Activated naive CD8-positive, alpha-beta T cell treated with anti-CD3 and anti-CD28 coated beads for 36 hours (primary cell): ENCODE measurements around the gene CHST1. TPM values are rescaled to one million over a fixed set of nuclear protein-coding genes. Genes with fewer than 3 reads are reported as not detected.

Experiments
- DNase-seq: peaks from one replicate; pipeline ENCODE4 v3.0.0; 2021
- H3K27ac Mint-ChIP-seq: one replicate; pipeline ENCODE4 v1.8.0; 2022; ENCODE audit warnings: mild to moderate bottlenecking, moderate library complexity, mixed read lengths
- H3K27me3 Mint-ChIP-seq: one replicate; pipeline ENCODE4 v1.8.0; 2022; ENCODE audit warnings: mild to moderate bottlenecking, mixed read lengths
- H3K36me3 Mint-ChIP-seq: one replicate; pipeline ENCODE4 v1.8.0; 2021; ENCODE audit warnings: mild to moderate bottlenecking, mixed read lengths
- H3K4me1 Mint-ChIP-seq: one replicate; pipeline ENCODE4 v1.8.0; 2021; ENCODE audit warnings: mixed read lengths
- H3K4me3 Mint-ChIP-seq: one replicate; pipeline ENCODE4 v1.8.0; 2022; ENCODE audit warnings: mild to moderate bottlenecking, moderate library complexity, mixed read lengths
- H3K9me3 Mint-ChIP-seq: one replicate; pipeline ENCODE4 v1.8.0; 2022; ENCODE audit warnings: mixed read lengths
- total RNA-seq, 2 experiments: library from RNA; stranded (reverse); gene quantifications; one replicate each; pipeline ENCODE4 v1.2.3, GENCODE V29; 2021

CHST1 gene
- total RNA-seq, 2 experiments from 2014 or later: not detected

DNA sequence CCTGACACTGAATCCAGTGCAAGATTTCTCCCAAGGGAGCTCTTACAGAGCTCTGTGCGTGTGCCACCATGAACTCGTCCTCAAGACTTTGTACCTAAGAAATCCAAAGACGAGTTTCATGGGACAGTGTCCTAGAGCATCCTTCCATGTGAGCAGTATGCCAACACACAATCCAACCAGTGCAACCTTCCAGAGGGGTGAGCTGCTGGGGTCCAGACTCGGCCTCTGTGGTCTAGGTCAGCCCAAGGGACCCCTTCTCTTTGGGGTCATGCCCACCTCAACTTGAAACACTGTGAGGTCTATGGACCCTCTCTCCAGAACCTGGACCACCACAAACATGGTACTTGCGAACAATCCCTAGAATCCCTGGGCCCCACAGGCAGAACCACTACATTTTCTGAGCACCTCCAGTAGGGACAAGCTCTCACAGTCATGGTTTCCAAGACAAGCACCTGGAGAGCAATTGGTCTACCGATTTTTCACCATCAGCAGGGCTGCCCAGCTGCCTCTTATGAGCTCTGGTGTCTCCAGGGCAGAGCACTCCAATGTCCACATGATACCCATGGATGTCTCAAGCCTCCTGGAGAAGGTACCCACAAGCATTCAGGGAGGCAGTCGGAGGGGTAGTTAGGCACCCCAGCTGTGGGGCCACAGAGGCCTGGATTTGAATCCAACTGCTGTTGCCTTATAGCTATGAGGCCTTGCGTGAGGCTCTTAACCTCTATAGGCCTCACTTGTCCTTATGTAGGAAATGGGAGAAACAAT, 7.7 kb downstream of the CHST1 start:
- no peaks in the 10 kb centered on the region for H3K9me3 Mint-ChIP-seq
- H3K27me3 Mint-ChIP-seq: peaks cover 69% of the 10 kb centered on the region
- no peak for DNase-seq
- H3K4me1 Mint-ChIP-seq: peaks cover 3% of the 10 kb centered on the region
- no peaks in the 10 kb centered on the region for H3K36me3 Mint-ChIP-seq
- H3K27ac Mint-ChIP-seq: no peak overlapping the region
- no peak overlapping the region for H3K4me3 Mint-ChIP-seq

DNA sequence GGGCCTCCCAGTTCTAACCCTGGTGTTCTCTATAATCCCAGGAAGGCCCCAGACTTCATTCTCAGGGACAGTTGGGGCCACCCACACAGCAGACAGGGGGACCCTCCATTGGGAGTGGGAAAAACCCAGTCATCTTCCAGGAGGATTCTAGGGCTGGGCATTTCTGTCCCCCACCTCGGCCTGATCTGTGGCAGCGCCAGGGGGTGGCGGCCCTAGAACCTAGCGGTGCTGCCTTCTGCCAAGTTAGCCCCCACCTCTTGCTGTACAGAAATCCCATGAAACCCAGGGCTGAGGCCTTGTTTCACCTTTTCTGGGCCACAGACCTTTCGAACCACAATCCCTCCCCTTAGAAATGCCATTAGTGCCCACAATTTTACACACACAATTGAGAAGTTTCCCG, 9.6 kb downstream of the CHST1 start:
- peaks cover 3% of the 10 kb centered on the region for H3K4me1 Mint-ChIP-seq
- no peak overlapping the region for H3K4me3 Mint-ChIP-seq
- peaks cover 64% of the 10 kb centered on the region for H3K27me3 Mint-ChIP-seq
- H3K36me3 Mint-ChIP-seq: no peaks in the 10 kb centered on the region
- no peaks in the 10 kb centered on the region for H3K9me3 Mint-ChIP-seq
- DNase-seq: no peak
- no peak overlapping the region for H3K27ac Mint-ChIP-seq

DNA sequence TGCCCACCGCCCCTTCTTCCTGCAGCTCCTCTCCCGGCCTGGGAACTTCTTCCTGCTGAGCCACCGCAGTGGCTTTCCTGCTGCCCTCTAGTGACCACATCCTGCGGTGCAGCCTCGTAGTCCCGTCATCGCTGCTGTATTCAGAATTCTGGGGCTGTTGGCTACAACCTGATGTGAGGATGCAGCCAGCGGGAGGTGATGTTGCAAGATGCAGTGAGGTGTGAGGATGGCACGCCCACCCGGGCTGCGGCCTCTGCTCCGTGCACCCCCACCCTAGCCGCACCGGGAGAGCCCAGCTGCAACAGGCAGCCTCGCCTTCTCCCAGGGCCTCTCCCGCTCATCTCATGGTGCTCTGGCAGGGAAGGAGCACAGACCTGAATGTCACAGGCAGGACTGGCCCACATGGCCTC, 10.1 kb downstream of the CHST1 start:
- no peak overlapping the region for H3K27ac Mint-ChIP-seq
- H3K9me3 Mint-ChIP-seq: no peaks in the 10 kb centered on the region
- peak; percentile 57 for DNase-seq
- no peak overlapping the region for H3K4me3 Mint-ChIP-seq
- peaks cover 64% of the 10 kb centered on the region for H3K27me3 Mint-ChIP-seq
- peaks cover 3% of the 10 kb centered on the region for H3K4me1 Mint-ChIP-seq
- H3K36me3 Mint-ChIP-seq: no peaks in the 10 kb centered on the region

DNA sequence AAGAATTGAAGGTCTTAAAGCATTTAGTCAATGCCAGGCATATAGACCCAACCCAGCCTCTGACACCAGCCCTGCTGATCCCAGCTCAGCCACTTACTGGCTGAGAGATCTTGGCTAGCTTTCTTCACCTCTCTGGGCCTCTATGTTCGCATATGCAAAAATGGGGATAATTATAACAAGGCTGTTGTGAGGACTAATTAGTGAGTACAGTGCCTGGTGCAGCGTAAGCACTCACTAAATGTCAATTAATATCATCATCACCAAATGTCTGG, 10.5 kb downstream of the CHST1 start:
- peaks cover 3% of the 10 kb centered on the region for H3K4me1 Mint-ChIP-seq
- H3K9me3 Mint-ChIP-seq: no peaks in the 10 kb centered on the region
- peaks cover 61% of the 10 kb centered on the region for H3K27me3 Mint-ChIP-seq
- no peak overlapping the region for H3K4me3 Mint-ChIP-seq
- no peaks in the 10 kb centered on the region for H3K36me3 Mint-ChIP-seq
- H3K27ac Mint-ChIP-seq: no peak overlapping the region
- no peak for DNase-seq

DNA sequence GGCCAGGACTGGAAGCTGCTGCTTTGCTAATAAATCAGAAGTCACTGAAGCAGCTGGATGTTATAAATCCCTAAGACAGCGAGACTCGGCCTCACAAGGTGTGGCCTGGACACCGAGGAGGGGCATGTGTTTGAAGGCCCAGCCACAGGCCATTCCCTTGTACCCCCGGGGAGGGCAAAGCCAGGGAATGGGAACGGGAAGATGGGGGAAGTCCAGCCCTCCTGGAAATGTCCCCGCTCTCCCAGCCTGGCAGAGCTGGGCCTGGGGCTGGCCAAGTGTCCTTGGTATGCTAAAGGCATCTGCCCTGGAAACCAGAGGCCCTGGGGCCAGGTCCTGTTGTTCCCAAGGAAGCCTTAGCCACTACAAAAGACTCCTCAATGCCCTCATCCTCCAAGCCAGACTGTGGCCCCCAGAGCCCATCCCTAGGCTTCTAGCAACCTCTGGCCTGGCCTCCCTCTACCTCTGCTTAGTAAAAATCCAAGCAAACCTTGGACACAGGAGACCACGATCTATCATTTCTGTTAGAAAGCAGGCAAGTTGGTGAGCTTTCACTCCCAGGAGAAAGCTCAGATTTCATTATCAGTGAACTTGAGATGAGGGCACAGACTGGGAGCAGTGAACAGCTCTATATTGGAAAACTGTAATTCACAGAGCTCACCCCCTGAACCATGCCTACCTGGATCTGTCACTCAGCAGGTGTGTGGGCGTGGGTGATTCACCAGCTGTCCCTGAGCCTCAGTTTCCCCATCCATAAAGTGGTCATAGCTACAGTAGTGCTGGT, 11.0 kb downstream of the CHST1 start:
- peaks cover 56% of the 10 kb centered on the region for H3K27me3 Mint-ChIP-seq
- no peak overlapping the region for H3K4me3 Mint-ChIP-seq
- peaks cover 3% of the 10 kb centered on the region for H3K4me1 Mint-ChIP-seq
- H3K9me3 Mint-ChIP-seq: no peaks in the 10 kb centered on the region
- H3K27ac Mint-ChIP-seq: no peak overlapping the region
- H3K36me3 Mint-ChIP-seq: no peaks in the 10 kb centered on the region
- no peak for DNase-seq

DNA sequence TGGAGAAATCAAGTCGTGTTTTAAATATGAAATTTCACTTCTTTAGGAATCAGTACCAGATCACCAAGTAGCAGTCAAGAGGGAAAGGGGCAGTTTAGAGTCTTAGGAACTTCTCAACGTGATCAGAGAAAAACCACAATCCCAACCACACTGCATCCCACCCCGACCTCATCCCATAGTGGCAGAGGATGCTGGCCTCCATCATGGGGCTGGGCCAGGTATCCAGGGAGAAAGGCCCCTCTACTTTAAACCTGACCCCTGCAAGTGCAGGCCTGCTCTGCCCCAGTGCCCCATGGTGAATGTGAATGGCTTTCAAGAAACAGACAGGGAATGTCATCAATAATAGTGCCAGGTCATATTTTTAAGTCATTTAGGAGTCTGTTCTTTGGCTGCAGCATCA, 12.1 kb downstream of the CHST1 start:
- Mint-ChIP-seq H3K9me3 (no peaks in the 10 kb centered on the region), H3K4me3 (no peak overlapping the region), H3K27me3 (peaks cover 53% of the 10 kb centered on the region), H3K27ac (no peak overlapping the region), H3K4me1 (peaks cover 3% of the 10 kb centered on the region), H3K36me3 (no peaks in the 10 kb centered on the region)
- DNase-seq: no peak

DNA sequence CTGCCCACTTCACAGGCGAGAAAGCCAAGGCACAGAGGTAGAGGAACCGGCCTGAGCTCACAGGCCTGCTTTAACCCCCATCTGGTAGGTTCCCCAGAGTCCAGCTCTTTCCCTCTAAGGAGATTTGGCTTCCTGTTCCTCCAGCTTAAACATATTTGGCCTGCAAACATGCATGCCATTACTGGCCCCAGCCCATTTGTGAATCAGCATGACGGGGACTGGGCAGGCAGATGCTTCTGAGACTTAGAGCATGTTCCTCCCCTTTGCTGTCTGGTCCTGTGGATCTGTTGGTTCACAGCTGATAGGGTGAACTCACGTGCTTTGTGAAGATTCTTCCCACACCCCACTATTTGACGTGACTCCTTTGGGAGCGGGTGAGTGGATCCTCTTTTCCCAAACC, 12.6 kb downstream of the CHST1 start:
- H3K9me3 Mint-ChIP-seq: no peaks in the 10 kb centered on the region
- no peak overlapping the region for H3K4me3 Mint-ChIP-seq
- H3K27ac Mint-ChIP-seq: no peak overlapping the region
- H3K27me3 Mint-ChIP-seq: peaks cover 48% of the 10 kb centered on the region
- peaks cover 4% of the 10 kb centered on the region for H3K4me1 Mint-ChIP-seq
- no peaks in the 10 kb centered on the region for H3K36me3 Mint-ChIP-seq
- no peak for DNase-seq

DNA sequence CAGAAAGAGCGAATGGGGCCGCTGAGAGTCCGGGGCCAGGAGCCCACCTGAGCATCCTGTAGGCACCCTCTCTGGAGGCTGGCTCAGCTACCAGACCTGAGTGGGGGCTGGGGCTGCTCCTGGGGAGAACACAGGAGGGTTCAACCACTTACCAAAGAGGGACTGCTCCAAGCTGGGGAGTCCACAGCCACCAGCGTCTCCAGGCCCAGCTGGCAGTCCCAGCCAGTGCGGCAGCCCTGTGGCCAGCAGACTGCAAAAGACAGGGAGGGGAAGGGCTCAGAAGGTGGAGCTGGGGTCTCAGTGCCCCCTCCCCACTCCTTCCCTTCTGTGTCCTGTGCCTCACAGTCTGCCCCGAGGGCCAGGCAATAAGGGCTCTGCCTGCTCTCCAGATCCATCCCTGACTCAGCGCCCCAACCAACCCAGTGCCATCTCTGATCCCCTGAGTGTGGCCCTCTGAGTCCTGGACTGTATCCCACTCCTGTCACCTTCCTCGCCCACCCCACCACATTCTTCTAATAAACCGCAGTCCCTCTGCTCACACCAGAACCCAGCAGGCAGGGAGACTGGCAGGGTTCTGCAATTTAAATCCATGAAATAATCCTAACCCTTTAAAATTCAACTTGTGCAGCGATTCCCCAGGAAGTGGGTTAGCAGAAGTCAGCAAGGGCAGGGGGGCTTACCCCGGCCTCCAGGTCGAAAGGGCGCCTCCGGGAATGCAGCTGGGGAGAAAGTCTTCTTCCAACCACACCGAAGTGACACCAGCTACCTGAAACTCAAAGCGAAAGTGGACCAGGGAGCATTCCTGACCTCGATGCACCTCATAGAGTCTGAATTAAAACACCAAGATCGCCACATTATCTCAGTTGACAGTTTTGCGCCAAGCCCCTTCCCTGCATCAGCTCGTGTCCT, 13.3 kb downstream of the CHST1 start:
- H3K27ac Mint-ChIP-seq: no peak overlapping the region
- H3K9me3 Mint-ChIP-seq: no peaks in the 10 kb centered on the region
- DNase-seq: no peak
- H3K4me3 Mint-ChIP-seq: no peak overlapping the region
- H3K27me3 Mint-ChIP-seq: peaks cover 43% of the 10 kb centered on the region
- no peaks in the 10 kb centered on the region for H3K36me3 Mint-ChIP-seq
- peaks cover 8% of the 10 kb centered on the region for H3K4me1 Mint-ChIP-seq

DNA sequence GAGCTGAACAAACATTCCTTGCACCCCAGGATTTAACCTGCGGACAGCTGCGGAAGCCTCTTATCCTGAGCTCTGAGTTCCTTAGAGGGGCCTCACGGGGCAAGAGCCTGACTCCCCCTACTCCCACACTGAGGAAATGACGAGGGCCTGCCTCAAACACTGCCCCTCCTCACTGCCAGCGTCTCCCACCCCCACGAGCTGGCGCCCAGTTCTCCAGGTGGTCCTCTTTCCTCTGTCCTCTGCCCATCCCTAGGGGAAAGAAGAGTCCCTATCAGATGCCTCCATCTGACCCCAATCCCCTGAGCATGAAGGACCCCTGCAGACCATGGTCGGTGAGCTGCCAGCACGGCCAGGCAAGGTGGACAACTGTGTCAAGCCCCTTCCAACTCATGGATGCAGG, 14.3 kb downstream of the CHST1 start:
- H3K36me3 Mint-ChIP-seq: no peaks in the 10 kb centered on the region
- no peak for DNase-seq
- H3K4me1 Mint-ChIP-seq: peaks cover 8% of the 10 kb centered on the region
- no peak overlapping the region for H3K27ac Mint-ChIP-seq
- H3K27me3 Mint-ChIP-seq: peaks cover 46% of the 10 kb centered on the region
- no peaks in the 10 kb centered on the region for H3K9me3 Mint-ChIP-seq
- H3K4me3 Mint-ChIP-seq: no peak overlapping the region

DNA sequence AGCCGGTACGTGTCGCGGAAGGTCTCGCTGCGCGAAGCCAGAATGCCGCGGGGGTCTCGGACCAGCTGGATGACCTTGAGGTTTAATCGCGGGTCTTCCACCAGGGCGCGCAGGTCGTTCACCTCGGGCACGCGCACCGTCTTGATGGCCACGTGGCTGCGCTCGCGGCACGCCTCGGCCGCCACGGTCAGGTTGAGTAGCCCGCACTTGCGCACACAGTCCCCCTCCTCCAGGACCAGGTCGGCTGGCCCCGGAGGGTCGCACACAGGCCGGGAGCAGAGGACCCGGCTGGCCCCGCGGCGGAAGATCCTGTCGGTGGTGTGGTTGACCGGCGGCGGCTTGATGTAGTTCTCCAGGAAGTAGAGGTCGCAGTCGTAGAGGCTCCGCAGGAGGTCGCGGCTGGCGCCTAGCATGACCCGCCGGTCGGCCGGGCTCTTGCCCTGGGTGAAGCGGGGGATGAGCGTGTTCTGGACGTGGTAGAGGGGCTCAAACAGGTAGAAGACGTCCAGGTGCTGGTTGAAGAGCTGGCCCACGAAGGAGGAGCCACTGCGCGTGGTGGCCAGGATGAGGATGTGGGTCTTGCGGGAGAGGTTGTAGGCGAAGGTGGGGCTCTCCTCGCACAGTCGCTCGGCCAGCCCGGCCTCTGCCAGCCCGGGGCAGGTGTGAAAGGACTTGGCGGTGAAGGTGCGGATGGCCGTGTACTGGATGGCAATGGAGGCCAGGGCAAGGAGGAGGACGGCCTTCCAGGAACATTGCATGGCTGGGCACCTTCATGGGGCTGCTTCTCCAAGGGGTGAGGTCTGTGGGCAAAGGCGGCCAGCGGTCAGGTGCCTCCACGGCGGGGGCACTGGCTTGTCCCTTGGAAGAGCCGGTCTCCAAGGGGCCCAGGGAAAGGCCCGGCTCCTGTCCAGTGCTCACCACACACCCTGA, 15.0 kb downstream of the CHST1 start:
- DNase-seq: no peak
- Mint-ChIP-seq H3K27ac (no peak overlapping the region), H3K27me3 (peaks cover 41% of the 10 kb centered on the region), H3K4me1 (peaks cover 8% of the 10 kb centered on the region), H3K4me3 (no peak overlapping the region), H3K36me3 (no peaks in the 10 kb centered on the region), H3K9me3 (no peaks in the 10 kb centered on the region)

DNA sequence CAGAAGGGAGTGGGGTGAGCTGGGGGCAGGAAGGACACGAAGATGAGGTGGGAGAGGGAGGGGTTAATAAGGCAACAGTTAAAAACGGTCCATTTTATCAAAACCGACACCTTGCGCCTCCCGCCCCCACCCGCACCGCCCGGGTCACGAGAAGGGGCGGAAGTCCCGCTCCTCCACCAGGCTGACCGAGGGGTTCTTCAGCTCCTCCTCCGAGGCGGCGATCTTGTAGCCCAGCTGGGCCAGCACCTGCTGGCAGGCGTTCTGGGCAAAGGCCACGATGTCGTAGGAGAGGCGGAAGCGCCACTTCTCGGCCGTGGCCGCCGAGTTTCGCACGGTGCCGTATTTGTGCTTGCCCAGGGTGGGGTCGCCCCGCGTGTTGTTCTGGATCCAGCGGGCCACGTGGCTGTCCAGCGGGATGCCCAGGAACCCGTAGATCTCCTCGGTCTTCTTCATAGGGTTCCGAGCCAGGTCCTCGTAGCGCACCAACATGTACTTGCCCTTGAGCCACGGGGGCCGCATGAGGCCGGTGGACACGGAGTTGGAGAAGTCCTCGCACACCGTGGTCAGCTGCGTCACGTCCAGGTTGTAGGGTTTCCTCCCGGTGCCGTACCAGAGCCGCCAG, 15.8 kb downstream of the CHST1 start:
- Mint-ChIP-seq H3K27me3 (peaks cover 38% of the 10 kb centered on the region), H3K9me3 (no peaks in the 10 kb centered on the region), H3K4me3 (no peak overlapping the region), H3K27ac (no peak overlapping the region), H3K4me1 (peaks cover 5% of the 10 kb centered on the region), H3K36me3 (no peaks in the 10 kb centered on the region)
- no peak for DNase-seq

DNA sequence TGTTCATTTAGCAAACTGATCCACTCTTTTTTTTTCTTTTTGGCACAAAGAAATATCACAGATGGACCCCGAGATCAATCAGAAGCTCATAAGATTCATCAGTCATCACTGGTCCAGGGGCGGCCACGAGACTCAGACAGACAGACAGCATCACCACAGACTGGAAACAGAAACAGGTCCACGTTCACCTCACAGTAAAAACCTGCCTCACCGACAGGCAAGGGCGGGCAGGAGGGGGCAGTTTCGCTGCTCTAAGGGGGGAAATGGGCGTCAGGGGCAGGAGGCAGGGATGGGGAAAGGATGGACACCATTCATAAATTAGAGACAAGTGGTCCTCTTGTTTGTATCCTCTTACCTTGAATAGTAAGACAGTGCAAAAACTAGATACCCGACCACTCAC, 16.5 kb downstream of the CHST1 start:
- H3K4me3 Mint-ChIP-seq: no peak overlapping the region
- H3K36me3 Mint-ChIP-seq: no peaks in the 10 kb centered on the region
- DNase-seq: no peak
- peaks cover 38% of the 10 kb centered on the region for H3K27me3 Mint-ChIP-seq
- peaks cover 5% of the 10 kb centered on the region for H3K4me1 Mint-ChIP-seq
- H3K27ac Mint-ChIP-seq: no peak overlapping the region
- H3K9me3 Mint-ChIP-seq: no peaks in the 10 kb centered on the region

DNA sequence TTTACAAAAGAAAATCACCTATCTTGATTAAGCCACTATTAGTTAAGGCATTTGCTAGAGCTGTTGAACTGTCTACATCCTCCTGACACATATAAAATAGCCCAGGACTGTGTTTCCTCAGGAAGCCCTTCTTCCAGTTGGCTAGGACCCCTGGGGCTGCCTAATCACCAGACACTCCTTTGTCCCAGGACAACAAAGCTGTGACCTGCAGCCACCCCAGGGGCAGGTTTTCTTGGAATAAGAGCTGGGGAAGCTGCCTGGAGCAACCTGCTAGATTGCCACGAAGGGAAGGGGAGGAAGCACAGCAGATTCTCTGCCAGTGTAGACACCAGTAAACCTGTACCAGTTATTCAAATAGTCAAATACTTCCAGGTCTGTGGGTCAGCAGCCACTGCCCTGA, 17.6 kb downstream of the CHST1 start:
- peaks cover 45% of the 10 kb centered on the region for H3K27me3 Mint-ChIP-seq
- H3K9me3 Mint-ChIP-seq: no peaks in the 10 kb centered on the region
- no peak for DNase-seq
- peaks cover 5% of the 10 kb centered on the region for H3K4me1 Mint-ChIP-seq
- H3K27ac Mint-ChIP-seq: no peak overlapping the region
- no peaks in the 10 kb centered on the region for H3K36me3 Mint-ChIP-seq
- no peak overlapping the region for H3K4me3 Mint-ChIP-seq

DNA sequence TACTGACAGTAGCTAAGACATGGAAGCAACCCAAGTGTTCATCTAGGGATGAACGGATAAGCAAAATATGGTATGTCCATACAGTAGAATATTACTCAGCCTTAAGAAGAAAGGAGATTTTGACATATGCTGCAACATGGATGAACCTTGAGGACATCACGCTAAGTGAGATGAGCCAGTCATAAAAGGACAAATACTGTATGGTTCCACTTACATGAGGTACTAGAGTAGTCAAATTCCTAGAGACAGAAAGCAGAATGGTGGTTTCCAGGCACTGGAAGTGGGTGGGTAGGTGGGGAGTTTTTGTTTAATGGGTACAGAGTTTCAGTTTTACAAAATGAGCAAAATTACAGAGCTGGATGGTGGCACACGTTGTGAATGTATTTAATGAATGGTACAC, 18.1 kb downstream of the CHST1 start:
- Mint-ChIP-seq H3K27me3 (peaks cover 46% of the 10 kb centered on the region), H3K27ac (no peak overlapping the region), H3K36me3 (no peaks in the 10 kb centered on the region), H3K4me1 (peaks cover 5% of the 10 kb centered on the region), H3K4me3 (no peak overlapping the region), H3K9me3 (no peaks in the 10 kb centered on the region)
- no peak for DNase-seq
